CD4-positive, alpha-beta T cell (primary cell): ENCODE data around the gene PROSER1. TPM values are rescaled to one million over a fixed set of nuclear protein-coding genes. Genes with fewer than 3 reads are reported as not detected.

ENCODE experiments used
- ATAC-seq: fragments of 200-7000 bp; cut with Tn5 transposase; one replicate; pipeline ENCODE4 v1.10.0; 2022; ENCODE audit warnings: mild to moderate bottlenecking; ENCODE audit not compliant: poor library complexity
- CTCF ChIA-PET: fragments of 350-600 bp; sonication (Branson Sonifier 250); formaldehyde crosslinking; loops from one replicate; lab custom pipeline; 2021; ENCODE audit warnings: antibody characterized with exemption, inconsistent platforms; lab: Charles Lee
- POLR2A ChIA-PET: fragments of 350-600 bp; sonication (Branson Sonifier 250); formaldehyde crosslinking; loops from one replicate; lab custom pipeline; 2021; ENCODE audit warnings: antibody characterized with exemption, inconsistent platforms; lab: Charles Lee
- DNase-seq, 14 experiments: peaks; one replicate each; pipeline ENCODE4 v3.0.0-alpha.2; 2013 to 2020; ENCODE audit warnings: mixed read lengths in 2 of 14
- H3K27ac ChIP-seq, 2 donors: one replicate each; pipeline versions ENCODE4 v1.5.1 to v1.7.0; 2013; ENCODE audit warnings: low read length in 2 of 2, low read depth in 1 of 2, mild to moderate bottlenecking in 1 of 2
- H3K27me3 ChIP-seq, 2 experiments: 1 replicate in 1 of 2; 2 replicates in 1 of 2; pipeline versions ENCODE4 v1.6.1 to v1.7.0; 2013; ENCODE audit warnings: low read length in 2 of 2, control low read depth in 1 of 2, mild to moderate bottlenecking in 1 of 2, moderate library complexity in 1 of 2; ENCODE audit not compliant: insufficient read depth in 2 of 2, control insufficient read depth in 1 of 2
- H3K36me3 ChIP-seq: one replicate; pipeline ENCODE4 v1.6.1; 2013; ENCODE audit warnings: low read length, control low read depth; ENCODE audit not compliant: insufficient read depth
- H3K4me1 ChIP-seq: one replicate; pipeline ENCODE4 v1.6.1; 2013; ENCODE audit warnings: low read length, control low read depth; ENCODE audit not compliant: insufficient read depth
- H3K4me3 ChIP-seq: one replicate; pipeline ENCODE4 v1.5.1; 2013; ENCODE audit warnings: mild to moderate bottlenecking, low read length, moderate library complexity
- H3K9me3 ChIP-seq, 2 experiments: 1 replicate in 1 of 2; 2 replicates in 1 of 2; pipeline versions ENCODE4 v1.6.1 to v1.7.0; 2013; ENCODE audit warnings: low read length in 2 of 2, mild to moderate bottlenecking in 2 of 2, control low read depth in 1 of 2, moderate library complexity in 1 of 2; ENCODE audit not compliant: control insufficient read depth in 1 of 2, insufficient read depth in 1 of 2
- H3K27ac Mint-ChIP-seq: one replicate; pipeline ENCODE4 v1.8.0; 2020; ENCODE audit warnings: mixed read lengths
- H3K27me3 Mint-ChIP-seq: one replicate; pipeline ENCODE4 v1.8.0; 2021; ENCODE audit warnings: mixed read lengths
- H3K36me3 Mint-ChIP-seq: one replicate; pipeline ENCODE4 v1.8.0; 2021; ENCODE audit warnings: low read depth, mixed read lengths
- H3K4me1 Mint-ChIP-seq: one replicate; pipeline ENCODE4 v1.8.0; 2021; ENCODE audit warnings: low read depth, mixed read lengths
- H3K4me3 Mint-ChIP-seq: one replicate; pipeline ENCODE4 v1.8.0; 2020; ENCODE audit warnings: mild to moderate bottlenecking, mixed read lengths
- H3K9me3 Mint-ChIP-seq: one replicate; pipeline ENCODE4 v1.8.0; 2020; ENCODE audit warnings: mixed read lengths
- intact Hi-C, 2 experiments: fragments of 100-400 bp; cut with DNase I in 1 of 2; cut with micrococcal nuclease in 1 of 2; formaldehyde crosslinking; loops; one replicate each; pipeline versions ENCODE4 v1.15.1 to v1.9.0; 2023 to 2025; cut with DNase I, micrococcal nuclease
- total RNA-seq, 174 experiments: library from RNA in 2 of 174; stranded (reverse) in 2 of 174; gene quantifications; one replicate each; pipeline ENCODE4 v1.2.3 and lab custom pipeline; 2021 to 2026
- TF ChIP-seq, protein P1 (sequence below): fragments of 200-600 bp; IDR thresholded peaks from one replicate; pipeline ENCODE4 v1.8.0; 2022; ENCODE audit warnings: antibody characterized with exemption, mild to moderate bottlenecking

PROSER1 gene
- total RNA-seq, 2 experiments from 2014 or later, result 29.3 to 35.3 TPM

- Mint-ChIP-seq H3K9me3 (no peaks in the 10 kb centered on the region), H3K36me3 (peaks cover 46% of the 10 kb centered on the region), H3K4me1 (peaks cover 66% of the 10 kb centered on the region), H3K27me3 (no peaks in the 10 kb centered on the region), H3K4me3 (no peak overlapping the region), H3K27ac (peak overlapping the region; percentile 26)
- Histone ChIP-seq H3K9me3 (no peaks in the 10 kb centered on the region), H3K27ac (no peak overlapping the region), H3K27me3 (no peaks in the 10 kb centered on the region), H3K4me1 (peaks cover 8% of the 10 kb centered on the region), H3K4me3 (no peak overlapping the region), H3K36me3 (peaks cover 14% of the 10 kb centered on the region)
- TF ChIP-seq, protein P1, sequence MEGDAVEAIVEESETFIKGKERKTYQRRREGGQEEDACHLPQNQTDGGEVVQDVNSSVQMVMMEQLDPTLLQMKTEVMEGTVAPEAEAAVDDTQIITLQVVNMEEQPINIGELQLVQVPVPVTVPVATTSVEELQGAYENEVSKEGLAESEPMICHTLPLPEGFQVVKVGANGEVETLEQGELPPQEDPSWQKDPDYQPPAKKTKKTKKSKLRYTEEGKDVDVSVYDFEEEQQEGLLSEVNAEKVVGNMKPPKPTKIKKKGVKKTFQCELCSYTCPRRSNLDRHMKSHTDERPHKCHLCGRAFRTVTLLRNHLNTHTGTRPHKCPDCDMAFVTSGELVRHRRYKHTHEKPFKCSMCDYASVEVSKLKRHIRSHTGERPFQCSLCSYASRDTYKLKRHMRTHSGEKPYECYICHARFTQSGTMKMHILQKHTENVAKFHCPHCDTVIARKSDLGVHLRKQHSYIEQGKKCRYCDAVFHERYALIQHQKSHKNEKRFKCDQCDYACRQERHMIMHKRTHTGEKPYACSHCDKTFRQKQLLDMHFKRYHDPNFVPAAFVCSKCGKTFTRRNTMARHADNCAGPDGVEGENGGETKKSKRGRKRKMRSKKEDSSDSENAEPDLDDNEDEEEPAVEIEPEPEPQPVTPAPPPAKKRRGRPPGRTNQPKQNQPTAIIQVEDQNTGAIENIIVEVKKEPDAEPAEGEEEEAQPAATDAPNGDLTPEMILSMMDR, result no peak
- intact Hi-C loops, result loop anchor here in 1 of 2 experiments (10.0 kb wide), 1 partner anchor 1979 kb away; the partner anchor contains the start of gene SUPT20H
- CTCF ChIA-PET, result no interaction called here
- POLR2A ChIA-PET, result interaction anchor here (0.8 kb wide), 1 partner anchor 27 kb away, joined by 3 read pairs; no protein-coding TSS in a partner anchor
- ATAC-seq, result no peak
- DNase-seq, result no peak
Observed at GRCh38 chr13:39034085-39034484, 3.8 kb downstream of the PROSER1 start.

DNA sequence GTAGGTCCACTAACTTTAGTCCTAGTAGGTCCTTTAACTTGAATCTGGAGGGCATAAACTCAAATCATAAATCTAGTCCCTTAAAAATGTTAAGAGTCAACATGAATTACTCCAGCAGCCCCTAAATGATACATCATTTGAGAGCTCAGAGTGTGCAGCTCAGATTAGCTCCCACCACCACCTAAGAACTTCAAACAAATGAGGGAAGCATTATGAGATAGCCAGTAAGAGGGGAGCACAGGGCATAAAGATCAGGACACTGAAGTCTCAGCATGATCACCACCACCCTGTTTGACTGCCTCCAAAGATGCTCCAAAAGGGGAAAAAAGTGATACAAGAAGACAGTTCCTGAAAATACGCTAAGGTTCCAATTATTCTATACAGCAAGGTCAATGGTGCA, 5.7 kb downstream of the PROSER1 start:
- ChIA-PET CTCF (no interaction called here), POLR2A (no interaction called here)
- Mint-ChIP-seq H3K4me3 (no peak overlapping the region), H3K27me3 (no peaks in the 10 kb centered on the region), H3K9me3 (no peaks in the 10 kb centered on the region), H3K27ac (peak overlapping the region; percentile 47), H3K4me1 (peaks cover 52% of the 10 kb centered on the region), H3K36me3 (peaks cover 44% of the 10 kb centered on the region)
- no peak for ATAC-seq
- TF ChIP-seq, protein P1, result no peak
- no peak overlapping the region for H3K27ac ChIP-seq
- H3K27me3 ChIP-seq, result no peaks in the 10 kb centered on the region
- H3K4me3 ChIP-seq, result no peak overlapping the region
- H3K36me3 ChIP-seq, result peaks cover 30% of the 10 kb centered on the region
- H3K4me1 ChIP-seq, result peaks cover 4% of the 10 kb centered on the region
- DNase-seq, result no peak
- no peaks in the 10 kb centered on the region for H3K9me3 ChIP-seq
- intact Hi-C loops, result loop anchor here in 1 of 2 experiments (10.0 kb wide), 1 partner anchor 1977 kb away; the partner anchor contains the start of gene SUPT20H

- no peak overlapping the region for H3K4me3 ChIP-seq
- no peak overlapping the region for H3K4me3 Mint-ChIP-seq
- no peaks in the 10 kb centered on the region for H3K27me3 Mint-ChIP-seq
- CTCF ChIA-PET, result no interaction called here
- peaks cover 80% of the 10 kb centered on the region for H3K36me3 Mint-ChIP-seq
- POLR2A ChIA-PET, result no interaction called here
- H3K4me1 ChIP-seq, result no peaks in the 10 kb centered on the region
- H3K4me1 Mint-ChIP-seq, result no peaks in the 10 kb centered on the region
- intact Hi-C loops, result no loop called here
- no peak overlapping the region for H3K27ac Mint-ChIP-seq
- no peaks in the 10 kb centered on the region for H3K9me3 ChIP-seq
- H3K36me3 ChIP-seq, result peaks cover 84% of the 10 kb centered on the region
- ATAC-seq, result no peak
- H3K27me3 ChIP-seq, result no peaks in the 10 kb centered on the region
- no peaks in the 10 kb centered on the region for H3K9me3 Mint-ChIP-seq
- H3K27ac ChIP-seq, result no peak overlapping the region
- TF ChIP-seq, protein P1, result no peak
- DNase-seq, result no peak
Observed at GRCh38 chr13:39025433-39025839, 12.5 kb downstream of the PROSER1 start.
